HEK293 (cell line): ENCODE results near the gene SLF2.

Experiments
- CTCF ChIA-PET: fragments of 350-600 bp; formaldehyde crosslinking; extraction: SDS; loops from one replicate; lab custom pipeline; 2021; ENCODE audit warnings: antibody characterized with exemption; lab: Yijun Ruan, JAX
- POLR2A ChIA-PET: fragments of 300-600 bp; formaldehyde crosslinking; extraction: SDS; loops from one replicate; lab custom pipeline; 2020; ENCODE audit warnings: antibody characterized with exemption, inconsistent platforms; lab: Yijun Ruan, JAX
- H3K27ac ChIP-seq: fragments of 200-500 bp; sonication (Bioruptor generic); 2 replicates; pipeline ENCODE4 v1.5.1; 2014; ENCODE audit warnings: low read depth, low read length, control low read depth, inconsistent platforms; ENCODE audit errors: extremely low read depth
- H3K36me3 ChIP-seq, 2 experiments: fragments of 200-500 bp in 1 of 2; sonication (Bioruptor generic) in 1 of 2; 1 replicate in 1 of 2; 2 replicates in 1 of 2; pipeline ENCODE4 v1.5.1; 2014 to 2017; ENCODE audit warnings: inconsistent platforms in 2 of 2, low read length in 2 of 2; ENCODE audit not compliant: control insufficient read depth in 2 of 2, insufficient read depth in 1 of 2
- H3K4me1 ChIP-seq: fragments of 200-500 bp; sonication (Bioruptor generic); 2 replicates; pipeline ENCODE4 v1.5.1; 2014; ENCODE audit warnings: mild to moderate bottlenecking, low read length, inconsistent platforms; ENCODE audit not compliant: control insufficient read depth, insufficient read depth
- H3K4me3 ChIP-seq: 2 replicates; pipeline ENCODE4 v1.5.1; 2011; ENCODE audit warnings: low read depth, mild to moderate bottlenecking, control low read depth, low read length, moderate library complexity
- H3K9me3 ChIP-seq: fragments of 200-500 bp; sonication (Bioruptor generic); 2 replicates; pipeline ENCODE4 v1.5.1; 2014; ENCODE audit warnings: low read depth, low read length, inconsistent platforms; ENCODE audit not compliant: control insufficient read depth, insufficient read depth
- BCL11A ChIP-seq: fragments of 450-650 bp; formaldehyde crosslinking; IDR thresholded peaks from 2 replicates; pipeline ENCODE4 v1.5.1; 2016; ENCODE audit warnings: low read depth, missing biosample characterization, missing genetic modification characterization
- PRDM1 ChIP-seq: fragments of 450-650 bp; formaldehyde crosslinking; IDR thresholded peaks from 2 replicates; pipeline ENCODE4; 2016; ENCODE audit warnings: missing biosample characterization, missing genetic modification characterization
- SP2 ChIP-seq: fragments of 450-650 bp; formaldehyde crosslinking; IDR thresholded peaks from 2 replicates; pipeline ENCODE4 v1.5.1; 2016; ENCODE audit warnings: missing biosample characterization, missing genetic modification characterization
- SP7 ChIP-seq: fragments of 450-650 bp; formaldehyde crosslinking; IDR thresholded peaks from 2 replicates; pipeline ENCODE4 v1.5.1; 2016; ENCODE audit warnings: missing biosample characterization, missing genetic modification characterization
- ZBTB44 ChIP-seq: fragments of 450-650 bp; IDR thresholded peaks from 2 replicates; pipeline ENCODE4 v1.5.1; 2018; ENCODE audit warnings: missing biosample characterization, mild to moderate bottlenecking, missing genetic modification characterization
- ZNF146 ChIP-seq: fragments of 450-650 bp; formaldehyde crosslinking; IDR thresholded peaks from 2 replicates; pipeline ENCODE4 v1.5.1; 2016; ENCODE audit warnings: missing biosample characterization, missing genetic modification characterization
- ZNF169 ChIP-seq: fragments of 450-650 bp; formaldehyde crosslinking; IDR thresholded peaks from 2 replicates; pipeline ENCODE4 v1.5.1; 2016; ENCODE audit warnings: missing biosample characterization, missing genetic modification characterization
- ZNF248 ChIP-seq: fragments of 450-650 bp; formaldehyde crosslinking; IDR thresholded peaks from 2 replicates; pipeline ENCODE4 v1.5.1; 2017; ENCODE audit warnings: missing biosample characterization, missing genetic modification characterization
- ZNF398 ChIP-seq: fragments of 450-650 bp; formaldehyde crosslinking; IDR thresholded peaks from 2 replicates; pipeline ENCODE4 v1.5.1; 2017; ENCODE audit warnings: missing biosample characterization, missing genetic modification characterization
- ZNF416 ChIP-seq: fragments of 450-650 bp; formaldehyde crosslinking; IDR thresholded peaks from 2 replicates; pipeline ENCODE4 v1.5.1; 2016; ENCODE audit warnings: missing biosample characterization, missing genetic modification characterization
- ZNF513 ChIP-seq: fragments of 450-650 bp; IDR thresholded peaks from 2 replicates; pipeline ENCODE4 v1.5.1; 2018; ENCODE audit warnings: missing biosample characterization, missing genetic modification characterization
- ZNF518A ChIP-seq: fragments of 450-650 bp; formaldehyde crosslinking; conservative IDR thresholded peaks from 2 replicates; pipeline ENCODE4 v1.5.1; 2016; ENCODE audit warnings: low read depth, missing biosample characterization, missing genetic modification characterization
- ZNF692 ChIP-seq: fragments of 450-650 bp; formaldehyde crosslinking; IDR thresholded peaks from 2 replicates; pipeline ENCODE4 v1.5.1; 2016; ENCODE audit warnings: missing biosample characterization, missing genetic modification characterization
- ZNF701 ChIP-seq: fragments of 450-650 bp; formaldehyde crosslinking; IDR thresholded peaks from 2 replicates; pipeline ENCODE4 v1.5.1; 2016; ENCODE audit warnings: missing biosample characterization, missing genetic modification characterization
- ZNF768 ChIP-seq: fragments of 450-650 bp; formaldehyde crosslinking; IDR thresholded peaks from 2 replicates; pipeline ENCODE4 v1.5.1; 2018; ENCODE audit warnings: missing biosample characterization, mild to moderate bottlenecking, missing genetic modification characterization
- ZNF791 ChIP-seq: fragments of 450-650 bp; formaldehyde crosslinking; IDR thresholded peaks from 2 replicates; pipeline ENCODE4 v1.5.1; 2016; ENCODE audit warnings: missing biosample characterization, missing genetic modification characterization
- ZNF792 ChIP-seq: fragments of 450-650 bp; formaldehyde crosslinking; IDR thresholded peaks from 2 replicates; pipeline ENCODE4 v1.5.1; 2016; ENCODE audit warnings: missing biosample characterization, missing genetic modification characterization

Gene SLF2

GRCh38 chr10:101005361-101005760 is 92.6 kb downstream of the SLF2 start:
- CTCF ChIA-PET: interaction anchor here (0.7 to 4.5 kb wide), 4 partner anchors 7 to 36 kb away, joined by 3 to 32 read pairs (median 10); partner anchors contain the start of genes PDZD7 and SFXN3
- POLR2A ChIA-PET: interaction anchor here (0.6 to 3.0 kb wide), 2 partner anchors 8 to 22 kb away, joined by 5 to 9 read pairs; no protein-coding TSS in a partner anchor
- Histone ChIP-seq H3K4me3 (no peak overlapping the region), H3K4me1 (peaks cover 4% of the 10 kb centered on the region; the same call in 1 of the 2 replicates), H3K27ac (no peak overlapping the region), H3K9me3 (no peaks in the 10 kb centered on the region), H3K36me3 (peaks cover 8 to 67% of the 10 kb centered on the region in 2 experiments; a peak in 2 of 3 replicates)
- TF ChIP-seq ZNF169 (tag by site-specific recombination) (no peak), ZBTB44 (tag by site-specific recombination) (peak; percentile 27; the same call in 1 of the 2 replicates)

- Histone ChIP-seq H3K4me3 (no peak overlapping the region), H3K4me1 (peaks cover 4% of the 10 kb centered on the region; the same call in 1 of the 2 replicates), H3K36me3 (peaks cover 8 to 67% of the 10 kb centered on the region in 2 experiments; a peak in 2 of 3 replicates), H3K27ac (no peak overlapping the region), H3K9me3 (no peaks in the 10 kb centered on the region)
- ChIA-PET POLR2A (interaction anchor here (3.0 kb wide), 1 partner anchor 9 kb away, joined by 9 read pairs; no protein-coding TSS in a partner anchor), CTCF (interaction anchor here (0.9 to 4.5 kb wide), 8 partner anchors 8 to 90 kb away, joined by 3 to 32 read pairs (median 5); no protein-coding TSS in a partner anchor)
- TF ChIP-seq ZNF398 (tag by site-specific recombination) (no peak), PRDM1 (tag by site-specific recombination) (no peak), ZNF768 (tag by site-specific recombination) (no peak), ZNF513 (tag by site-specific recombination) (no peak), ZNF518A (tag by site-specific recombination) (no peak), BCL11A (no peak), ZNF416 (tag by site-specific recombination) (no peak), ZNF692 (tag by site-specific recombination) (no peak), SP7 (tag by site-specific recombination) (no peak), ZNF701 (tag by site-specific recombination) (no peak), ZNF792 (tag by site-specific recombination) (no peak), ZNF248 (tag by site-specific recombination) (no peak), ZNF791 (tag by site-specific recombination) (no peak), SP2 (tag by site-specific recombination) (no peak), ZNF146 (tag by site-specific recombination) (no peak)
Measured at GRCh38 chr10:101005869-101006567, 93.3 kb downstream of the SLF2 start.
